Ascending aorta (tissue), 2 donors: ENCODE data around the gene PGAM1. TPM values are rescaled to one million over a fixed set of nuclear protein-coding genes. Genes with fewer than 3 reads are reported as not detected.

Experiments used
- DNase-seq, 2 donors: peaks; one replicate each; pipeline ENCODE4 v3.0.0-alpha.2; 2019; ENCODE audit warnings: low spot score in 2 of 2
- H3K27ac ChIP-seq, 2 donors: fragments of 200-600 bp; sonication (generic); one replicate each; pipeline ENCODE4 v1.5.1; 2016 to 2017; ENCODE audit warnings: mild to moderate bottlenecking in 1 of 2
- H3K27me3 ChIP-seq: fragments of 200-600 bp; sonication (generic); one replicate; pipeline ENCODE4 v1.5.1; 2017
- H3K36me3 ChIP-seq, 2 donors: fragments of 200-600 bp; sonication (generic); one replicate each; pipeline ENCODE4 v1.5.1; 2016
- H3K4me1 ChIP-seq, 2 donors: fragments of 200-600 bp; sonication (generic); one replicate each; pipeline ENCODE4 v1.5.1; 2016 to 2017; ENCODE audit warnings: mild to moderate bottlenecking in 1 of 2
- H3K4me3 ChIP-seq, 2 donors: fragments of 200-600 bp; sonication (generic); one replicate each; pipeline ENCODE4 v1.5.1; 2016 to 2017; ENCODE audit warnings: mild to moderate bottlenecking in 1 of 2
- H3K9me3 ChIP-seq, 2 donors: fragments of 200-600 bp; sonication (generic); one replicate each; pipeline ENCODE4 v1.5.1; 2016
- CTCF ChIP-seq, 3 experiments: fragments of 200-600 bp in 2 of 3; fragments of 450-650 bp in 1 of 3; sonication (generic) in 2 of 3; IDR thresholded peaks; one replicate each; pipeline ENCODE4 v1.5.1; 2016 to 2019; ENCODE audit warnings: antibody characterized with exemption in 3 of 3, mild to moderate bottlenecking in 1 of 3, moderate library complexity in 1 of 3
- intact Hi-C: fragments of 100-400 bp; cut with DNase I; formaldehyde crosslinking; loops from one replicate; pipeline ENCODE4 v1.15.1; 2023
- total RNA-seq: library from RNA; depleted of rRNA; stranded (reverse); fragments of >200 nt; gene quantifications from one replicate; pipeline ENCODE4 v1.1.0, GENCODE V29; 2016

The PGAM1 gene
- total RNA-seq, 1 donor from 2014 or later, result 171 TPM

GRCh38 chr10:97383159-97383558 is 42.8 kb upstream of the PGAM1 start:
- Histone ChIP-seq H3K9me3 (no peaks in the 10 kb centered on the region), H3K4me1 (no peaks in the 10 kb centered on the region), H3K27ac (no peak overlapping the region), H3K4me3 (no peak overlapping the region), H3K27me3 (no peaks in the 10 kb centered on the region), H3K36me3 (peaks cover 19 to 53% of the 10 kb centered on the region in 2 donors)
- intact Hi-C loops, result no loop called here
- TF ChIP-seq CTCF (IDR thresholded peaks at IDR 0.05), result no peak
- no peak for DNase-seq

- intact Hi-C loops, result no loop called here
- H3K4me3 ChIP-seq, result no peak overlapping the region
- H3K36me3 ChIP-seq, result peaks cover 16 to 51% of the 10 kb centered on the region in 2 donors
- no peaks in the 10 kb centered on the region for H3K4me1 ChIP-seq
- H3K27me3 ChIP-seq, result no peaks in the 10 kb centered on the region
- no peak for TF ChIP-seq CTCF (IDR thresholded peaks at IDR 0.05)
- no peak overlapping the region for H3K27ac ChIP-seq
- DNase-seq, result no peak
- H3K9me3 ChIP-seq, result no peaks in the 10 kb centered on the region
These were observed 41.8 kb upstream of the PGAM1 start for GRCh38 chr10:97384156-97384555.

GRCh38 chr10:97384641-97385040 is 41.4 kb upstream of the PGAM1 start:
- no peaks in the 10 kb centered on the region for H3K9me3 ChIP-seq
- intact Hi-C loops, result no loop called here
- no peaks in the 10 kb centered on the region for H3K4me1 ChIP-seq
- no peak overlapping the region for H3K27ac ChIP-seq
- H3K4me3 ChIP-seq, result no peak overlapping the region
- TF ChIP-seq CTCF (IDR thresholded peaks at IDR 0.05), result no peak
- no peak for DNase-seq
- H3K36me3 ChIP-seq, result peaks cover 16 to 47% of the 10 kb centered on the region in 2 donors
- H3K27me3 ChIP-seq, result no peaks in the 10 kb centered on the region

GRCh38 chr10:97385565-97385964 is 40.4 kb upstream of the PGAM1 start:
- Histone ChIP-seq H3K9me3 (no peaks in the 10 kb centered on the region), H3K27ac (no peak overlapping the region), H3K4me1 (no peaks in the 10 kb centered on the region), H3K36me3 (peaks cover 23 to 56% of the 10 kb centered on the region in 2 donors), H3K27me3 (no peaks in the 10 kb centered on the region), H3K4me3 (no peak overlapping the region)
- intact Hi-C loops, result no loop called here
- no peak for TF ChIP-seq CTCF (IDR thresholded peaks at IDR 0.05)
- DNase-seq, result no peak

- no peaks in the 10 kb centered on the region for H3K27me3 ChIP-seq
- peaks cover 17 to 55% of the 10 kb centered on the region in 2 donors for H3K36me3 ChIP-seq
- TF ChIP-seq CTCF (IDR thresholded peaks at IDR 0.05), result no peak
- H3K4me3 ChIP-seq, result no peak overlapping the region
- no peaks in the 10 kb centered on the region for H3K4me1 ChIP-seq
- intact Hi-C loops, result no loop called here
- no peaks in the 10 kb centered on the region for H3K9me3 ChIP-seq
- DNase-seq, result no peak
- no peak overlapping the region for H3K27ac ChIP-seq
These were observed 37.8 kb upstream of the PGAM1 start for GRCh38 chr10:97388152-97388551.

- no peak overlapping the region for H3K27ac ChIP-seq
- no peak for TF ChIP-seq CTCF (IDR thresholded peaks at IDR 0.05)
- H3K27me3 ChIP-seq, result no peaks in the 10 kb centered on the region
- no peaks in the 10 kb centered on the region for H3K4me1 ChIP-seq
- H3K36me3 ChIP-seq, result peaks cover 22 to 59% of the 10 kb centered on the region in 2 donors
- H3K4me3 ChIP-seq, result no peak overlapping the region
- no peaks in the 10 kb centered on the region for H3K9me3 ChIP-seq
- no peak for DNase-seq
- intact Hi-C loops, result no loop called here
These were observed 35.9 kb upstream of the PGAM1 start for GRCh38 chr10:97390091-97390490.
